Measurements from ENCODE around the gene KLHL22.
"Not testable (repeated sequence)": the region's sequence is repeated elsewhere in the genome, so short reads cannot be mapped to it uniquely, and the experiment has no call there.

Gene KLHL22

GRCh38 chr22:20475115-20475436, 20.5 kb downstream of the KLHL22 start:
- no peaks in the 10 kb centered on the region for H3K79me2 ChIP-seq (ENCODE audit: low read length)
- no peak overlapping the region for H3K27ac ChIP-seq (ENCODE audit: low read length)
- no peak overlapping the region for H3K9ac ChIP-seq (ENCODE audit: low read length)
- no peaks in the 10 kb centered on the region for H4K20me1 ChIP-seq (ENCODE audit: insufficient read depth, low read length)
- H3K4me2 ChIP-seq (ENCODE audit: low read depth, low read length): no peak overlapping the region
- H3K27me3 ChIP-seq (replicated peaks; ENCODE audit: insufficient read depth, low read length): no peaks in the 10 kb centered on the region
- no peaks in the 10 kb centered on the region for H3F3A ChIP-seq (ENCODE audit: insufficient read depth, low read length)
- no peak for DNase-seq
- no peak overlapping the region for H2AFZ ChIP-seq (ENCODE audit: low read length)
- no peaks in the 10 kb centered on the region for H3K36me3 ChIP-seq (replicated peaks; ENCODE audit: insufficient read depth, low read length)
- TF ChIP-seq, protein P1, sequence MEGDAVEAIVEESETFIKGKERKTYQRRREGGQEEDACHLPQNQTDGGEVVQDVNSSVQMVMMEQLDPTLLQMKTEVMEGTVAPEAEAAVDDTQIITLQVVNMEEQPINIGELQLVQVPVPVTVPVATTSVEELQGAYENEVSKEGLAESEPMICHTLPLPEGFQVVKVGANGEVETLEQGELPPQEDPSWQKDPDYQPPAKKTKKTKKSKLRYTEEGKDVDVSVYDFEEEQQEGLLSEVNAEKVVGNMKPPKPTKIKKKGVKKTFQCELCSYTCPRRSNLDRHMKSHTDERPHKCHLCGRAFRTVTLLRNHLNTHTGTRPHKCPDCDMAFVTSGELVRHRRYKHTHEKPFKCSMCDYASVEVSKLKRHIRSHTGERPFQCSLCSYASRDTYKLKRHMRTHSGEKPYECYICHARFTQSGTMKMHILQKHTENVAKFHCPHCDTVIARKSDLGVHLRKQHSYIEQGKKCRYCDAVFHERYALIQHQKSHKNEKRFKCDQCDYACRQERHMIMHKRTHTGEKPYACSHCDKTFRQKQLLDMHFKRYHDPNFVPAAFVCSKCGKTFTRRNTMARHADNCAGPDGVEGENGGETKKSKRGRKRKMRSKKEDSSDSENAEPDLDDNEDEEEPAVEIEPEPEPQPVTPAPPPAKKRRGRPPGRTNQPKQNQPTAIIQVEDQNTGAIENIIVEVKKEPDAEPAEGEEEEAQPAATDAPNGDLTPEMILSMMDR (IDR thresholded peaks at IDR 0.05; ENCODE audit: low read length): no peak
- TF ChIP-seq EZH2phosphoT487 (IDR thresholded peaks at IDR 0.05; ENCODE audit: low read length): no peak
- no peak for TF ChIP-seq EZH2 (optimal IDR thresholded peaks at IDR 0.05; ENCODE audit: low read depth, low read length)
- H3K9me2 ChIP-seq (replicated peaks; ENCODE audit: insufficient read depth, low read length): no peaks in the 10 kb centered on the region
- no peak overlapping the region for H3K4me3 ChIP-seq (ENCODE audit: low read length)
- H3K4me1 ChIP-seq (ENCODE audit: low read length): no peaks in the 10 kb centered on the region
- H3K9me3 ChIP-seq (replicated peaks; ENCODE audit: insufficient read depth, low read length): no peaks in the 10 kb centered on the region

DNA sequence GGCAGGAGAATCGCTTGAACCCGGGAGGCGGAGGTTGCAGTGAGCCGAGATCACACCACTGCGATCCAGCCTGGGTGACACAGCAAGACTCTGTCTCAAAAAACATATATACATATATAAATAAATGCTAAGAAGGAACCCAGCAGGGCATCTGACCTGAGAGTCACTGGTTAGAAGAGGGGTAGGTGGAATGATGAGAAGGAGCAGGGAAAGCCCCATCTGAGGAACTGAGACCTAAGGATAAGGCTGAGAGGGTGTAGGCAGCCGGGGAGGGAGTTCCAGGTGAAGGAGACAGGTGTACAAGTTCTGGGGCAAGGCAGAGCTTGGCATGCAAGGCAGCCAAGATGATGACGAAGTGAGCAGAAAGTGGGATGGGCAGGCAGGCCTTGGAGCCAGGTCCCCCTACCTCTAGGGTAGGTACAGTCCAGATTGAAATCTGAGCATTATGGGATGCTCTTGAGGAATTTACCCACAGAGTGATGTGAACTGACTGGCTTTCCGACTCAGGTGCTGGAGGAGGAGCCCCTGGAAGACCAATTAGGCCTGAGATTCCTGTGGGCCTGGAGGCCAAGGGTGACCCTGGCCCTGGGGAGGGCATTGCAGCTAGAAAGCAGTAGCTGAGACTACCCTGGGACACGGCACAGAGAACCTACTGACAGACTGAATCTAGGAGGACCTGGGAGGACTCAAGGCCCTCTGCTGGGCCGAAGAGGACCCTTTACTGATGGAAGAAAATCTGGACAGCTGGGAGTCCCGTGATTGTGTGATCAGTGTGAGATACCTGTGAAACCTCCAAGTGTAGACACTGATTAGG, 22.8 kb downstream of the KLHL22 start:
- Histone ChIP-seq H3K36me3 (replicated peaks; ENCODE audit: insufficient read depth, low read length) (no peaks in the 10 kb centered on the region), H3K27ac (ENCODE audit: low read length) (no peak overlapping the region), H3K27me3 (replicated peaks; ENCODE audit: insufficient read depth, low read length) (no peaks in the 10 kb centered on the region)

GRCh38 chr22:20471126-20471833, 24.3 kb downstream of the KLHL22 start:
- H3K4me3 ChIP-seq (ENCODE audit: low read length): no peak overlapping the region
- H3K27ac ChIP-seq (ENCODE audit: low read length): no peak overlapping the region
- no peak overlapping the region for H3K4me2 ChIP-seq (ENCODE audit: low read depth, low read length)
- DNase-seq: no peak
- H3K9me2 ChIP-seq (replicated peaks; ENCODE audit: insufficient read depth, low read length): no peaks in the 10 kb centered on the region
- no peaks in the 10 kb centered on the region for H3K9me3 ChIP-seq (replicated peaks; ENCODE audit: insufficient read depth, low read length)
- H3K36me3 ChIP-seq (replicated peaks; ENCODE audit: insufficient read depth, low read length): no peaks in the 10 kb centered on the region
- no peak overlapping the region for H2AFZ ChIP-seq (ENCODE audit: low read length)
- no peaks in the 10 kb centered on the region for H3F3A ChIP-seq (ENCODE audit: insufficient read depth, low read length)
- no peaks in the 10 kb centered on the region for H3K27me3 ChIP-seq (replicated peaks; ENCODE audit: insufficient read depth, low read length)
- no peak for TF ChIP-seq EZH2 (optimal IDR thresholded peaks at IDR 0.05; ENCODE audit: low read depth, low read length)
- TF ChIP-seq, protein P1 (IDR thresholded peaks at IDR 0.05; ENCODE audit: low read length): no peak
- no peak for TF ChIP-seq EZH2phosphoT487 (IDR thresholded peaks at IDR 0.05; ENCODE audit: low read length)
- no peaks in the 10 kb centered on the region for H4K20me1 ChIP-seq (ENCODE audit: insufficient read depth, low read length)
- H3K79me2 ChIP-seq (ENCODE audit: low read length): no peaks in the 10 kb centered on the region
- no peak overlapping the region for H3K9ac ChIP-seq (ENCODE audit: low read length)
- H3K4me1 ChIP-seq (ENCODE audit: low read length): peaks cover 14% of the 10 kb centered on the region

More for the DNA sequence above, 22.8 kb downstream of the KLHL22 start:
- no peak overlapping the region for H3K4me3 ChIP-seq (ENCODE audit: low read length)
- no peak overlapping the region for H3K4me2 ChIP-seq (ENCODE audit: low read depth, low read length)
- no peak overlapping the region for H2AFZ ChIP-seq (ENCODE audit: low read length)
- no peaks in the 10 kb centered on the region for H3K79me2 ChIP-seq (ENCODE audit: low read length)
- H3K9ac ChIP-seq (ENCODE audit: low read length): no peak overlapping the region
- no peak for DNase-seq
- H3K9me2 ChIP-seq (replicated peaks; ENCODE audit: insufficient read depth, low read length): no peaks in the 10 kb centered on the region
- no peaks in the 10 kb centered on the region for H3F3A ChIP-seq (ENCODE audit: insufficient read depth, low read length)
- TF ChIP-seq, protein P1 (IDR thresholded peaks at IDR 0.05; ENCODE audit: low read length): no peak
- TF ChIP-seq EZH2 (optimal IDR thresholded peaks at IDR 0.05; ENCODE audit: low read depth, low read length): no peak
- no peak for TF ChIP-seq EZH2phosphoT487 (IDR thresholded peaks at IDR 0.05; ENCODE audit: low read length)
- H3K9me3 ChIP-seq (replicated peaks; ENCODE audit: insufficient read depth, low read length): no peaks in the 10 kb centered on the region
- H3K4me1 ChIP-seq (ENCODE audit: low read length): peaks cover 14% of the 10 kb centered on the region
- no peaks in the 10 kb centered on the region for H4K20me1 ChIP-seq (ENCODE audit: insufficient read depth, low read length)

GRCh38 chr22:20470525-20470924, 25.1 kb downstream of the KLHL22 start:
- not testable (repeated sequence) for H3K27me3 ChIP-seq (replicated peaks; ENCODE audit: insufficient read depth, low read length)
- H3K4me1 ChIP-seq (ENCODE audit: low read length): peaks cover 14% of the 10 kb centered on the region

More at GRCh38 chr22:20470525-20470924, 25.1 kb downstream of the KLHL22 start:
- H4K20me1 ChIP-seq (ENCODE audit: insufficient read depth, low read length); H3K27ac ChIP-seq (ENCODE audit: low read length); H3K79me2 ChIP-seq (ENCODE audit: low read length); H3K9ac ChIP-seq (ENCODE audit: low read length); H2AFZ ChIP-seq (ENCODE audit: low read length); H3K4me3 ChIP-seq (ENCODE audit: low read length); H3F3A ChIP-seq (ENCODE audit: insufficient read depth, low read length); H3K36me3 ChIP-seq (replicated peaks; ENCODE audit: insufficient read depth, low read length); DNase-seq; H3K4me2 ChIP-seq (ENCODE audit: low read depth, low read length); H3K9me3 ChIP-seq (replicated peaks; ENCODE audit: insufficient read depth, low read length); H3K9me2 ChIP-seq (replicated peaks; ENCODE audit: insufficient read depth, low read length): not testable (repeated sequence)
